Sigmoid colon (tissue), 4 donors: ENCODE measurements around the gene CR1.

Experiments used
- CTCF ChIP-seq, 4 experiments: fragments of 450-650 bp in 3 of 4; fragments of 200-600 bp in 1 of 4; IDR thresholded peaks; one replicate each; pipeline ENCODE4 v1.5.1; 2016 to 2019; ENCODE audit warnings: antibody characterized with exemption in 4 of 4, mild to moderate bottlenecking in 3 of 4, moderate library complexity in 2 of 4
- EP300 ChIP-seq, 4 donors: sonication (generic); formaldehyde crosslinking; IDR thresholded peaks; one replicate each; pipeline ENCODE4 v1.6.1; 2017; ENCODE audit warnings: antibody characterized with exemption in 4 of 4
- POLR2A ChIP-seq, 2 donors: fragments of 450-650 bp; IDR thresholded peaks; one replicate each; pipeline ENCODE4 v1.6.1; 2016; ENCODE audit warnings: antibody characterized with exemption in 2 of 2, mild to moderate bottlenecking in 2 of 2, moderate library complexity in 2 of 2

GRCh38 chr1:207502726-207503125, 6.8 kb downstream of the CR1 start:
- TF ChIP-seq EP300 (IDR thresholded peaks at IDR 0.05) (no peak), CTCF (IDR thresholded peaks at IDR 0.05) (no peak), POLR2A (IDR thresholded peaks at IDR 0.05) (no peak)
